Stimulated activated CD8-positive, alpha-beta memory T cell treated with anti-CD3 and anti-CD28 coated beads, Interleukin-7, amount 100 ng/mL, for 24 hours (primary cell): ENCODE measurements around the gene DCT.
"Not testable (repeated sequence)": the region's sequence is repeated elsewhere in the genome, so short reads cannot be mapped to it uniquely, and the experiment has no call there.

Experiments used
- DNase-seq: peaks from one replicate; pipeline ENCODE4 v3.0.0-alpha.2; 2020; ENCODE audit warnings: low read depth

Gene DCT

DNA sequence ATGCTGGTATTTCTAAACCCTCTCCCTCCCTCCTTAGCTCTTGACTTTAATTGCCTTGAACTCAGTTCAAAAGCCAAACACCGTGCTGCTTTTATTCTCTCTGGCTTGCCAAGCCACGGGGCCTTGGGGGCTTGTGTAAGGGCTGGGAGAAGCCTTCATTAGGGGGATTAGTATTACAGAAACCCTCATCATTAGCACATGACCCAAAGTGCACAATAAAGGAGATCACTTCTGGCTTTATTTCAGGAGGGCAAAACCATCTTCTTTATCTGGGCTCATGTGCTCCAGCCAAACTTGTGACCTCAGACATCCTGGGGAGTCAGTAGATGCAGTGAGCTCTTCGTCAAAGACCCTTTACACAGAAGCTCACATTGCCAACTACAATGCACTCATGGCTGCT is at the start of gene DCT:
TSS of gene DCT (minus strand) at position 67 of the 400 bp plus-strand sequence. CDS start 427 bp downstream, outside the sequence.
- DNase-seq = no peak

DNA sequence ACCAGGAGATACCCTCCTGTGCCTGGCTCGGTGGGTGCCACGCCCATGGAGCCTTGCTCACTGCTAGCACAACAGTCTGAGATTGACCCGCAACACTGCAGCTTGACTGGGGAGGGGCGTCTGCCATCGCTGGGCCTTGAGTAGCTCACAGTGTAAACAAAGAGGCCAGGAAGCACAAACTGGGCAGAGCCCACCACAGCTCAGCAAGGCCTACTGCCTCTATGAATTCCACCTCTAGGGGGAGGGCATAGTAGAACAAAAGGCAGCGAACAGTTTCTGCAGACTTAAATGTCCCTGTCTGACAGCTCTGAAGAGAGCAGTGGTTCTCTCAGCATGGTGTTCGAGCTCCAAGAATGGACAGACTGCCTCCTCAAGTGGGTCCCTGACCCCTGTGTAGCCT is 47.5 kb upstream of the DCT start:
- not testable (repeated sequence) for DNase-seq

DNA sequence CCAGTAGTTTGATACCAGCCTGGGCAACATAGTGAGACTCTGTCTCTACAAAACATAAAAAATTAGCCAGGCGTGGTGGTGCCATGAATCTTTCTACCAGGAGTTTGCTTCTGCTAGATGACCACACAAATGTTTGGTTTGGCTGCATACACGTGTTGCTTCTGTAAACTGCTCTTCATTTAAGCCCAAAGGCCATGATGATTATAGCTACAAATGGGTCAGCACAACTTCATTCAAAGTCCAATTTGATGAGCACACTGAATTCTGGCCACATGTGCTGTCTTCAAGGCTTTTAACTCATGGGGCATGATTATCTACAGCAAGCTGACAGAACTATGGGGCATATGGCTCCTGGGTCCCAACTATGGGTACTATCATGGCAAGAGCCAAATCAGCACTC is 46.3 kb upstream of the DCT start:
- no peak for DNase-seq

DNA sequence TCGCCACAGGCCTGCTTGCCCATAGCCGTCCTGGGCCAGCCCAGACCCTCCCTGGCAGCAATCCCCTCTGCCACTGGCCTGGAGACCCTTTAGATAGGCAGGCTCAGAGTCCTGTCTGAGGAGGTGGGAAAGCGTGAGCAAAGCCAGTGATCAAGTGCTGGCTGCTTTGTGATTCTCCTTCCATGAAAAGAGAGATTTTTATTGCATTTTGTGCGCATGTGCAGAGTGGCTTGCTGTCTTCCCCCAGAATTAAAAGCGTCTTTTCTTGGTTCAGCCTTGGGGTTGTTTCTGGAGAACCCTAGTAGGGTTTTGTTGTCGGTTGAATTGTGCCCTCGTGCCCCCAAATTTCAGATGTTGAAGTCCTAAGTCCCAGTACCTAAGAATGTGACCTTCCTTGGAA is 44.9 kb upstream of the DCT start:
- no peak for DNase-seq

DNA sequence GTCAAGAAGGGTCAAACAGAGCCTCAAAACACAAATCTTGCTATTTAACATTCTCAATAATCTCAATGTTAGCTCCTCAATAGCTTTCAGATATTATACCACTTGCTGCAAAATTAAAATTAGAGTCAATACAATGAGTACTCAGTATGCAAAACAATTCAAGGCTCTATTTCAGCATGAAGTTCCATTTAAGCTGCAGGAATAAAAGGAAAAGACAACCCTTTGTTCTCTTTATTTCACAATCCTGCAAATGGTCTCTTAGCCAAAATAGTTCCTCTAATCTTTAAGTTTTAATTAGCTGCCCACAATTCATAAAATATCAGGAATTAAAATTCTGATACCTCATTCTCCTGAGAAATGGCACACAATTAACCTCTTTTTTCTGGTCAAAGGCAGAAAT is 40.5 kb upstream of the DCT start:
- DNase-seq = no peak

DNA sequence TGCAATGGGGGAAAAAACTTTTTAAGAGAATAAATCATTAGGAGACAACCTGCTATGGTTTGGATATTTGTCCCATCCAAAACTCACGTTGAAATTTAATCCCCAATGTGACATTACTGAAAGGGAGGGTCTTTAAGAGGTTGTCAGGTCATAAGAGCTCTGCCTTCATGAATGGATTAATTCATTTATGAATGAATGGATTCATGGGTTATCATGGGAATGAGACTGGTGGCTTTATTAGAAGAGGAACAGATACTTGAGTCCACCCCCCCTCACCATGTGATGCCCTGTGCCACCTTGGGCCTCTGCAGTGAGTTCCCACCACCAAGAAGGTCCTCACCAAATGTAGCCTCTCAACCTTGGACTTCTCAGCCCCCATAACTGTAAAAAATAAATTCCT is 37.0 kb upstream of the DCT start:
- no peak for DNase-seq

DNA sequence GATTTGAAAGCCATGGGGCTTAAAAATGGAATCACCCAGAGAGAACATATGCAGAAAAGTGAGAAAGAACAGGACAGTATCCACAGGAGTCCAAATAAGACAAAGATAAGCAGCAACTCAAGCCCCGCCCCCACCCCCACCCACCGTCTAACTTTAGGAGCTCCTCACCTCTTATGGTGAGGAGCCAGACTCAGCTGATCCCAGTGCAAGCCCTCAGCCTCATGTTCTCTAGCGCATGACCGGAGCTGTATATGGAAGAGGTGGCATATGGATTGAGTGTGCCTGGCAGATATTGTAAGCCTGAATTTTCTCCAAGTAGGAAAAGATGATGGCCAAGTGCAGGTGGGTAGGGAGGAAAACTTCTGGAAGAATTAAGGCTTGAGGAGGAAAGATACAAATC is 36.4 kb upstream of the DCT start:
- no peak for DNase-seq

DNA sequence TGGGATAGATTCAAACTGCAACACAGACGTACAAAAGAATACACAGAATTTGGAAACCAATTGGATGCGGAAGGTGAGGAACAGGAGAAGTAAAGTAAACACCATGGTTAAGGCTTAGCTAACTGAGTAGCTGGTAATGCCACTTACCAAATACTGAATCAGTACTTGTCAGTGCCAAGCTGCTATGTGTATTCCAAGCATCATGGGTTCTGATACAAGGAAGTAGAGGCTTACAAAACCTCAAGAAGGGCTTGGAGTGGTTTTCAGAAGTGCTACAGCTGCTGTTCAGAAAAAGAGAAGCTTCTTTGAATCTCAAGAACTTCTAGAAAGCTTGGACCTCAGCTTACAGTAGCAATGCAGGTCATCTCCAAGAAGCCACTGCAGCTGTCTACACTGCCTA is 35.9 kb upstream of the DCT start:
- DNase-seq = no peak

DNA sequence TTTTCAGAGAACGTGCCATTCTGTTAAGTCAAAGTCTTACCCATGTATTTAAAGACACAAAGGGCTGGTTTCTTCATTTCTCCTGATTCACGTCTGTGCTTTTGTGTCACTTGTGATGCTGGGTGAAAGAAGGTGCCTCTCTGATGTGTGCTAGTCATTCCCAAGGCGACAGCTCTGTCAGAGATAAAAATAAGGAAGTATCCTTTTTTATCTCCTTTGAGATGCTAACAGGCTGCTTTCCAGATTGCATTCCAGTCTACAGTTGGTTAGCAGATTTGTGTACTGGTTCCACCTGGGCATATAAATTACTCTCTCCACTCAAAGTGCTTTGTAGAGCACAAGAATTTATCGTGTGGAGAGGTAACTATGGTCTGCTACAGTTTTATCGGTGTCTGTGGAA is 33.5 kb upstream of the DCT start:
- no peak for DNase-seq

DNA sequence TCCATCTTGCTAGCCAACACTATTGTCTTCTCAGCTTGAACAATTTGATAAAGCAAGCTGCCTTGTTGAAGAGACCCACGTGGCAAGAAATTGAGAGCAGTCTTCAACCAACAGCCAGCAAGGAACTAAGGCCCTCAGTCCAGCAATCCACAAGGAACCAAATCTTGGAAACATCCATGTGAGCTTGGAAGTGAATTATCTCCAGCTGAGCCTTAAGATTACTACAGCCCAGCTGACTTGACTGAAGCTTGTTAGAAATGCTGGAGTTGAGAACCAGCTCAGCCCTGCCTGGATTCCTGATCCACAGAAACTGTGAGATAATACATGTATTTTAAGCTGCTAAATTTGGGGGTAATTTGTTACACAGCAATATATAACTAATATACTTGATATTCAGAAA is 26.2 kb upstream of the DCT start:
- DNase-seq = no peak

DNA sequence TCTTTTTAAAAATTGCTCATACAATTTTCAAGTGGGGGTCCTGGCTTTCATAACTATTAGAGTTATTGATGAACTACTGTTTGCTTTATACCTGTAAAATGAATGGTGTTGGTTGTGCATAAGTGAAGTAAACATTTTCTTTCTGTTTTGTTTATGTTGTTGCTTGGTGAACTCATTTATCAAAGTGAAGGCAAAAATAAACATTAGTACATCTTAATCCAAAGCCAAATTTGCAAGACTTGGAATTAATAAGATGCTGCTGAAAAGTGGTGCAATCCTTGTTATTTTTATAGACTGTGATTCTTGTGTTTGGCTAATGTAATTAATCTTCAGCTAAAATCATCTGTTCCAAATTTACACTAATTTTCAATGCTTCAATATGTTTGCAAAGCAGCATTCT is 24.4 kb upstream of the DCT start:
- no peak for DNase-seq

DNA sequence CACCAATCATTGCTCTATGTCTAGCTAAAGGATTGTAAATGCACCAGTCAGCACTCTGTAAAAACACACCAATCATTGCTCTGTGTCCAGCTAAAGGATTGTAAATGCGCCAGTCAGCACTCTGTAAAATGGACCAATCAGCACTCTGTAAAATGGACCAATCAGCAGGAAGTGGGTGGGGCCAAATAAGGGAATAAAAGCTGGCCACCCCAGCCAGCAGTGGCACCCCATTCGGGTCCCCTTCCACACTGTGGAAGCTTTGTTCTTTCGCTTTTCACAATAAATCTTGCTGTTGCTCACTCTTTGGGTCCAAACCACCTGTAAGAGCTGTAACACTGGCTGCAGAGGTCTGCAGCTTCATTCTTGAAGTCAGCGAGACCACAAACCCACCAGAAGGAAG is 19.3 kb upstream of the DCT start:
- DNase-seq = not testable (repeated sequence)

DNA sequence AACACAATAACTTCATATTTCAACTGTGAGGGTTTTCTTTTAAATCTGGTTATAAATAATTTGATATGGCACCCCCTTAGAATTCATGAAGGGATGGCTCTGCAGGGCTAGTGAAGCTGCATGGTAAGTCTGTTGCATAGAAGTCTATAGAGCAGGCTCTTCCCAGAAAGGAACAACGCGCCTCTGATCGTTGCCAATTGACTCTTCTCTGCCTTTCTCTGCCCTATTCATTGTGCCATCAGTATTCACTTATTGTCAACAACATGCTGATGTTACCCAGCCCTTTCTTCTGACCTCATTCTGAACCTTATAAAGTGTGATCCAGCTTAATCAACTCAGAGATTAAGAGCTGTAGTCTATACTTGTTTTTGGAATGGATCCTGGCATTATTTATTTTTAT is 16.3 kb upstream of the DCT start:
- no peak for DNase-seq

DNA sequence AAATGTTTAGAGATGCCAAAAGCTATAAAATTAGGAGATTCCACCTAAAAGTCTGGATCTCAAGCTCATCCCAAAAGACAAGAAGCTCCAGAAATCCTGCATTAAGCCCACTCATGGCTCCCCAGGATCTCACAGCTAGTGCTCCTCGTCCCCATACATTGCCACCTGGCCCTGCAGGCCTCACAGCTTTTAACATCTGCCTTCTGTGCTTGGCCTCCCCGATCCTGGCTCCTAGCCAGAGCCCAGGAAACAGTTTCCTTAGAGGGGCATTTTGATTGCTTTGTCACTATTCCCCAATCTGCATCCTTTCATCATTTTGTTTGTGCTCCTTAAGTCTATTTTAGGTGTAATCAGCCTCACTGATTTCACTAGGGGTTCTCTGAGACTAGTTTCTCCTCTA is 14.5 kb upstream of the DCT start:
- DNase-seq = no peak

DNA sequence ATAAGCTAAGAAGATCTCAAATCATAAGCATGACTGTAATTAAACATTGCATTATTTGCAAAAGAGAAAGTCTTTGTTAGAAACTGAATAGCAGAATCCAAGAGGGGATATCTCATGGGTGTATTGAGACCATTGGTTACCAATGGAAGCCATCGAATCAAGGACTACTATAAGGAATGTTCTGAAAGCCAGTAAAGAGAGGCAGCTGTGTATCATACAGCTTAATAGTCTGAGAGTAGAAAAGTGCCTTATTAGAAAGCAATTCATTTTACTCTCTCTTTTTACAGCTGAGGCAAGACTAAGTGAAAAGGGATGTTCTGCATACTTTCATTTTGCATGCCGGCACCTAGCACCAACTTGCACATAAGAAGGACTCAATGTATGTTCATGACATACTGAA is 7.6 kb upstream of the DCT start:
- DNase-seq = no peak

DNA sequence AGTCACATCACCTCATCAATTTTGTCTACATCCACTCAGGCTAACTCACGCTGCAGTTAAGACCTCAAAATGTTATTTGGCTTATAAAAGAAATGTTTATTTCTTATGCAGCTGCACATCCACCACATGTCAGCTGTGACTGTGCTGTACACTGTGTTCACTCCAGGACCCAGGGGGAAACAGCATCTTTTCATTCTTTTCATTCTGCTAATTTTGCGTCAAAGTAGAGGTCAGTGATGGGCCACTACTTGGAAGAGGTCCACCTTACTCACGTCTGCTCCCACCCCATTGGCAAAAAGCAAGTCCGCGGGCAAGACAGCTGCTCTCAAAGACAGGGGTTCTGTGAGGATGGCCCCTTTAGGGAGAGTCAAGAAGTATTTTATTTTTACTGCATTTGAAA is 4.5 kb upstream of the DCT start:
- no peak for DNase-seq

DNA sequence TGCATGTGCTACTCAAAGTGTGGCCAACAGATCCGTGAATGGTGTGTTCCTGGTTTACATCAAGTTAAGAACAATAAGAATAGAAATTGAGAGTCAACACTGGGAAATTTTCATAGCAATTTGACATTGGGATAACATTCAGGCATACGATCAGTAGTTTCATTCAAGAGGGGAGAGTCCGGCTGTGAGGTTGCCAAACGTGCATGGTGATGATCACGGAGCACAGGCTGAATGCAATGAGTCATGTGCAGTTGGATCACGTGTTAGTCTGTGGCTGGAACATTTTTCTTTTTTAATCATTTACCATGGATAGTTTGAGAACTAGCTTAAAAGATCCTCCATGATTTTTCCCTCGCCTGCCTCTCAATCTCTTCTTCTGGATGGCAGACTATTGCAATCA is 2.5 kb upstream of the DCT start:
- no peak for DNase-seq

DNA sequence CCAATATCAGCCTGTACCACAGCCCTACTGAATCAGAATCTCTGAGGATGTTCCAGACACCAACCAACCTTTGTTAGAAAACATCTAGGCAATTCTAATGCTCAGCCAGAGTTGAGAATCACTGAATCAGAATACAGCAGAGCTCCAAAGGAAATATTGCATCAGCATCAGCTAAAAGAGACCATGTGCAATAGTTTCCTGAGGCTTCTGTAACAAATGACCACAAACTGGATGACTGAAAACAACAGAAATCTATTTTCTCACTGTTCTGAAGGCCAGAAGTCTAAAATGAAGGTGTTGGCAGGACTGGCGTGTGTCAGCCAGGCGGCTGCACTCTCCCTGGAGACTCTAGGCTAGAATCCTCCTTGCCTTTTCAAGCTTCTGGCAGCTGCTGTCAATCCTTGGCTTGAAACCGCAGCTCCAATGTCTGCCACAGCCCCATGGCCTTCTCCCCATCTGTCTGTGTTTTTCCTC is 1.2 kb upstream of the DCT start:
- DNase-seq = no peak

DNA sequence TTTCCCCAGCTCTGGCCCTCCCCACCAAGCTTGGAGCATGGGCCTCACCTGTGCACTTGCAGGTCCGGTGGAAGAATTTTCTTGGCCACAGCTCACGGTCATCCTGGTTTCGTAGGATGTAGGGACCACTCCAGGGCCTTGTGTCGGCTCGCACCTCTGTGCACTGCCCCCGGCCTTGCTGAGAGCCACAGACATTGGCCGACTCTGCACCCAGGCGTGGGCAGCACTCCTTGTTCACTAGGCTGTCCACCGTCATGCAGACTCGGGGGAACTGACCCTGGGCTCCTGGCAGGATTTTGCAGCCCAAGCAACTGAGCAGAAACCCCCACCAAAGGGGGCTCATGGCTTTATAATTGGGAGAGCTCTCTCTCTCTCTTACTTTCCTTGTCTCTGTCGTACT is 569 bp downstream of the DCT start:
- DNase-seq = no peak

DNA sequence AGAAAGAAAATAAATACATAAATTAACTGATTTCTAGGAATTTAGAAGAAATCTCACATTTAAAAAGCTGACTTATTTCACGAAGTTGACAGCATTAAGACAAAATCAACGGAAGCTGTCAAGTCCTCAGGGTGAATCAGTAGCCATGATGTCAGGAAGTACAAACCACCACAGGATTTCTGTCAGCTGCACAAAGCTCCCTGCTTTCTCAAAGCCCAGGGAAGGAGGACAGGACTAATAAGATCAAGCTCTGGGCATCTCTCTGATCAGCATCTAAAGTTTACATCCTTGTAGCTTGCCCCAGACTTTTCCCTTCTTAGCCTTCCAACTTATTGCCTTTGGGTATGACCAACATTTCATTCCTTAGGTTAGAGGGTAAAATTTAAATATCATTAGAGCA is 9.4 kb downstream of the DCT start:
- no peak for DNase-seq

DNA sequence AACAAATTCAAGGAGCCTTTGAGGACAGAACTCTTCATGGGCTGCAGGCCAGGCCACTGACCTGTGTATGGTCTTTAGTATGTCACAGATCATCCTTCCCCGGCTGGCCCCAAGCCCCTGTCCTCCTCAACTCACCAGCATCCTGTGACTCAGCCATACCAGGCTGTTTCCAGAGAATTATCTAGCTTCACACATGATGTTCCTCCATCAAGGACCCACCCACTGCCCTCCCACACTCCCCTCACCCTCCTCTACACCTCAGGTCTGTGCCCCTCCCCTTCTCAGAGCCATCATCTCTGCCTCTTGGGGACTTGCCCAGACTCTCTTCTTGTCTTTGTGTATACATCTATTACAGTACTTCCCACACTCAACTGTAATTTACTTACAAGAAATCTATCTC is 14.7 kb downstream of the DCT start:
- no peak for DNase-seq

DNA sequence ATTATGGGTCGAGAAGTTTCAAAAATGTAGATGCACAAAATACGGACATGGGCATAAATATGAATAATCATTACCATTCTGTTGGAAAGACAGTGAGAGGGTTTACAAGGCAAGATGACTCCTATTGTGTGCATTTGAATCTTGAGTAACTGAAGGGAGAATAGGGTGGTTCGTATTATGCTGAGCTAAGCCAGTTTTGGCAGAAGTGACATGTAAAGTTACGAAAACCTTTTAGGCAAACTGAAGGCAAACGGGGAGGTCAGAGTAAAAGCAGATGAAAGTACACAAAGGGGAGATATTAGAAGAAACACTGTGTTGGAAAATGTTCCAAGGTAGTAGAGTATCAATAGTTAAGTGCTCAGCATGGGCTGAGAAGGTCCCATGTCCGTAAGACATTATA is 16.8 kb downstream of the DCT start:
- DNase-seq = no peak

DNA sequence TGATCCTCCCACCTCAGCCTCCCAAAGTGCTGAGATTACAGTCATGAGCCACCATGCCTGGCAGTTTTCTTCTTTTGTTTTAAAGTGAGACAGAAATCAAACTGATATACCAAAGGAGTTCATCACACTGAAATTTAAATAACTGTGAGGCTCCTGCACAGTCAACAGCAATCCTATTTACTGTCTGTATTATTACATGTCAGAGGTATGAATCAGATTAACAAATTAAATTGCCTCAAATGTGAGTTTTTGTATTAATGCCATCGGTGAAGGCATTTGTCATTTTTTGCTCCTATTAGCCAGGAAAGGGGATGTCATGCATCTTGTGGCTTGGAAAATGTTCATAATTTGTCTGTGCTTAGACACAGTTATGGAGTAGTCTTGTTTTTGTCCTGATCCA is 20.4 kb downstream of the DCT start:
- no peak for DNase-seq

DNA sequence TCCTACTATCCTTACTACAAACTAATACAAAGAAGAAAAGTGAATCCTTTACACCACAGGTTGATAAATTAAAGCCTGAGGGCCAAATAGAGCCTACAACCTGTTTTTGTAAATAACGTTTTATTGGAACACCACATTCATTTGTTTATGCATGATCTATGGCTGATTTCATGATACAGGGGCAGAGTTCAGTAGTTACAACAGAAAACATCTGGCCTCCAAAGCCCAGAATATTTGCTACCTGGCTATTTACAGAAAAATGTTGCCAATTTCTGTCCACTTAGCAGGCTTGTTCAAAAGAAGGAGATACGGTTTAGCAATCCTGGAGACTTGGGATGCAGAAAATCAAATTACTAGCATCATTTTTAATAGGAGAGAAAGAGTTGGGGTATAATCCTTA is 24.1 kb downstream of the DCT start:
- DNase-seq = no peak

DNA sequence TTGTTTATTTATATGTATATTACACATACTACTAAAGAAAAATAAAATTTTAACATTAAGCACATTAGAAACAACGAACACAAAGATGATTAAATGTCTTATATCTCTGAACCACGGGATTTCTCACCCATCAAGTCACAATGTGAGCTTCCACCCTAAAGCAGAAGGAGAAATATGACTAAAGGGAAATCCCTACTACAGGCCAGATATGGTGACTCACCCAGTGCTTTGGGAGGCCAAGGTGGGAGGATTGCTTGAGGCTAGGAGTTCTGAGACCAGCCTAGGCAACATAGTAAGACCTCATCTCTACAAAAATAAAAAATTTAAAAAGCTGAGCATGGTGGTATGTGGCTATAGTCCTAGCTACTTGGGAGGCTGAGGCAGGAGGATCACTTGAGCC is 24.6 kb downstream of the DCT start:
- DNase-seq = no peak
